OCI-LY7 (cell line): Measurements from ENCODE around the gene RTP2. TPM values are rescaled to one million over a fixed set of nuclear protein-coding genes. Genes with fewer than 3 reads are reported as not detected.
"Not testable (repeated sequence)": the region's sequence is repeated elsewhere in the genome, so short reads cannot be mapped to it uniquely, and the experiment has no call there.

Experiments
- BruUV-seq: library from RNA; stranded (reverse); fragments of 400-500 nt; replicated peaks from 2 replicates; lab custom pipeline; 2021; lab: Mats Ljungman, UMichigan
- CTCF ChIA-PET: fragments of 300-600 bp; sonication (Branson Sonifier 250); formaldehyde crosslinking; loops from one replicate; lab custom pipeline; 2022; ENCODE audit warnings: antibody characterized with exemption; ENCODE audit not compliant: unreplicated experiment; lab: Charles Lee
- POLR2A ChIA-PET: fragments of 300-600 bp; sonication (Branson Sonifier 250); formaldehyde crosslinking; loops from one replicate; lab custom pipeline; 2022; ENCODE audit warnings: antibody characterized with exemption; lab: Charles Lee
- DNase-seq: peaks from one replicate; pipeline ENCODE4 v3.0.0-alpha.2; 2015; ENCODE audit warnings: low spot score
- H2AFZ ChIP-seq: fragments of 200-600 bp; sonication (generic), shearing (Covaris generic); 2 replicates; pipeline ENCODE4 v1.6.1; 2014; ENCODE audit warnings: mild to moderate bottlenecking, antibody characterized with exemption, low read length, moderate library complexity
- H3K27ac ChIP-seq: fragments of 200-600 bp; sonication (generic); 2 replicates; pipeline ENCODE4 v1.5.1; 2014; ENCODE audit warnings: mixed run types, low read depth, mild to moderate bottlenecking, moderate library complexity, low read length, inconsistent platforms; ENCODE audit not compliant: poor library complexity, severe bottlenecking
- H3K36me3 ChIP-seq: fragments of 200-600 bp; sonication (generic); 2 replicates; pipeline ENCODE4 v1.6.1; 2014; ENCODE audit warnings: mild to moderate bottlenecking, antibody characterized with exemption, low read length, moderate library complexity, mixed read lengths; ENCODE audit not compliant: insufficient read depth
- H3K4me1 ChIP-seq: fragments of 200-600 bp; sonication (generic); 2 replicates; pipeline ENCODE4 v1.5.1; 2014; ENCODE audit warnings: mild to moderate bottlenecking, low read length; ENCODE audit not compliant: insufficient read depth, poor library complexity, severe bottlenecking
- H3K4me2 ChIP-seq: fragments of 200-600 bp; sonication (generic); 2 replicates; pipeline ENCODE4 v1.6.1; 2014; ENCODE audit warnings: mild to moderate bottlenecking, low read length
- H3K4me3 ChIP-seq: fragments of 200-600 bp; sonication (generic); 2 replicates; pipeline ENCODE4 v1.5.1; 2014; ENCODE audit warnings: mild to moderate bottlenecking, low read depth, low read length; ENCODE audit not compliant: poor library complexity, severe bottlenecking
- H3K79me2 ChIP-seq: fragments of 200-600 bp; sonication (generic); 2 replicates; pipeline ENCODE4 v1.6.1; 2016; ENCODE audit warnings: low read depth, mild to moderate bottlenecking, low read length, moderate library complexity, mixed read lengths; ENCODE audit not compliant: insufficient read depth
- H3K9me2 ChIP-seq: fragments of 200-600 bp; sonication (generic); 2 replicates; pipeline ENCODE4 v1.6.1; 2016; ENCODE audit warnings: mild to moderate bottlenecking, low read length, mixed read lengths; ENCODE audit not compliant: insufficient read depth
- H3K9me3 ChIP-seq: fragments of 200-600 bp; sonication (generic); 2 replicates; pipeline ENCODE4 v1.6.1; 2014; ENCODE audit warnings: mild to moderate bottlenecking, mixed run types, low read length, mixed read lengths
- H4K20me1 ChIP-seq: fragments of 200-600 bp; sonication (generic); 2 replicates; pipeline ENCODE4 v1.6.1; 2014; ENCODE audit warnings: mild to moderate bottlenecking, antibody characterized with exemption, low read length, moderate library complexity, mixed read lengths; ENCODE audit not compliant: insufficient read depth
- EZH2phosphoT487 ChIP-seq: fragments of 200-600 bp; sonication (generic); IDR thresholded peaks from 2 replicates; pipeline ENCODE4 v1.6.1; 2018; ENCODE audit warnings: low read depth, borderline replicate concordance, mild to moderate bottlenecking, mixed run types, antibody characterized with exemption, low read length, moderate library complexity, mixed read lengths
- intact Hi-C: fragments of 100-400 bp; cut with micrococcal nuclease; formaldehyde crosslinking; loops from one replicate; pipeline ENCODE4 v1.10.0; 2022; ENCODE audit not compliant: unreplicated experiment
- total RNA-seq, 2 experiments: library from RNA; depleted of rRNA in 1 of 2; stranded (reverse); fragments of >200 nt in 1 of 2; shearing (Covaris generic) in 1 of 2; gene quantifications; 2 replicates each; pipeline ENCODE4 v1.2.3, GENCODE V29; 2014 to 2022
- TF ChIP-seq, protein P1 (sequence below): fragments of 200-600 bp; sonication (generic); conservative IDR thresholded peaks from 2 replicates; pipeline ENCODE4 v1.5.1; 2014; ENCODE audit warnings: mild to moderate bottlenecking, antibody characterized with exemption, low read length, moderate library complexity, mixed read lengths

RTP2 gene
- total RNA-seq, 2 experiments from 2014 or later: not detected

DNA sequence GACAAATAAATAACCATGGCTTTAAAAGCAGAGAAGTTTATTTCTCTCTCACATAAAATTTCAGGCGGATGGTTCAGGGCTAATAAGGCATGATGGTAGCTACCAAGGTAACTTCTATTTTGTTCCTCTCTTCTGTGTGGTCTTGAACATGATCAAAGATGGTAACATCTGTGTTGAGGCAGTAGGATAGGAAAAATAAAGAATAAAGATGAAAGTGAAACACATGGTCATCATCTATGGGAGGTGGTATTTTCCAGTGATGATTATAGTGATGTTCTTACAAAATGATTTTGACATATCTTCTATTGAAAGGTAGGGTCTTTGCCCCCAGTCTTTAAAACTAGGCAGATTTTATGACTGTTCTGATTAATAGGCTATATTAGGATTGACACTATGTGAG is 17.9 kb downstream of the RTP2 start:
- ChIA-PET CTCF (no interaction called here), POLR2A (no interaction called here)
- intact Hi-C loops: no loop called here
- H3K36me3 ChIP-seq: no peaks in the 10 kb centered on the region
- H3K9me2 ChIP-seq: no peaks in the 10 kb centered on the region
- H3K4me2 ChIP-seq: no peak overlapping the region
- TF ChIP-seq, protein P1, sequence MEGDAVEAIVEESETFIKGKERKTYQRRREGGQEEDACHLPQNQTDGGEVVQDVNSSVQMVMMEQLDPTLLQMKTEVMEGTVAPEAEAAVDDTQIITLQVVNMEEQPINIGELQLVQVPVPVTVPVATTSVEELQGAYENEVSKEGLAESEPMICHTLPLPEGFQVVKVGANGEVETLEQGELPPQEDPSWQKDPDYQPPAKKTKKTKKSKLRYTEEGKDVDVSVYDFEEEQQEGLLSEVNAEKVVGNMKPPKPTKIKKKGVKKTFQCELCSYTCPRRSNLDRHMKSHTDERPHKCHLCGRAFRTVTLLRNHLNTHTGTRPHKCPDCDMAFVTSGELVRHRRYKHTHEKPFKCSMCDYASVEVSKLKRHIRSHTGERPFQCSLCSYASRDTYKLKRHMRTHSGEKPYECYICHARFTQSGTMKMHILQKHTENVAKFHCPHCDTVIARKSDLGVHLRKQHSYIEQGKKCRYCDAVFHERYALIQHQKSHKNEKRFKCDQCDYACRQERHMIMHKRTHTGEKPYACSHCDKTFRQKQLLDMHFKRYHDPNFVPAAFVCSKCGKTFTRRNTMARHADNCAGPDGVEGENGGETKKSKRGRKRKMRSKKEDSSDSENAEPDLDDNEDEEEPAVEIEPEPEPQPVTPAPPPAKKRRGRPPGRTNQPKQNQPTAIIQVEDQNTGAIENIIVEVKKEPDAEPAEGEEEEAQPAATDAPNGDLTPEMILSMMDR: no peak
- no peak for TF ChIP-seq EZH2phosphoT487
- DNase-seq: no peak
- no peaks in the 10 kb centered on the region for H3K79me2 ChIP-seq
- no peak overlapping the region for H3K4me3 ChIP-seq
- H3K27ac ChIP-seq: no peak overlapping the region
- H3K9me3 ChIP-seq: peaks cover 16% of the 10 kb centered on the region; the same call in 1 of the 2 replicates
- H4K20me1 ChIP-seq: no peaks in the 10 kb centered on the region
- H2AFZ ChIP-seq: no peak overlapping the region
- no peaks in the 10 kb centered on the region for H3K4me1 ChIP-seq
- BruUV-seq: no TSS peak

- CTCF ChIA-PET, H2AFZ ChIP-seq, H3K4me1 ChIP-seq, H3K4me3 ChIP-seq, H3K9me2 ChIP-seq, DNase-seq, intact Hi-C loops, BruUV-seq, H3K36me3 ChIP-seq, H3K27ac ChIP-seq, H4K20me1 ChIP-seq, H3K4me2 ChIP-seq, H3K79me2 ChIP-seq: not testable (repeated sequence)
- H3K9me3 ChIP-seq: peaks cover 14% of the 10 kb centered on the region; the same call in 1 of the 2 replicates
- POLR2A ChIA-PET: interaction anchor here (0.7 kb wide), 3 partner anchors 14 to 1450 kb away, joined by 4 to 7 read pairs (median 4); no protein-coding TSS in a partner anchor
Observed at GRCh38 chr3:187681756-187682155, 20.6 kb downstream of the RTP2 start.

DNA sequence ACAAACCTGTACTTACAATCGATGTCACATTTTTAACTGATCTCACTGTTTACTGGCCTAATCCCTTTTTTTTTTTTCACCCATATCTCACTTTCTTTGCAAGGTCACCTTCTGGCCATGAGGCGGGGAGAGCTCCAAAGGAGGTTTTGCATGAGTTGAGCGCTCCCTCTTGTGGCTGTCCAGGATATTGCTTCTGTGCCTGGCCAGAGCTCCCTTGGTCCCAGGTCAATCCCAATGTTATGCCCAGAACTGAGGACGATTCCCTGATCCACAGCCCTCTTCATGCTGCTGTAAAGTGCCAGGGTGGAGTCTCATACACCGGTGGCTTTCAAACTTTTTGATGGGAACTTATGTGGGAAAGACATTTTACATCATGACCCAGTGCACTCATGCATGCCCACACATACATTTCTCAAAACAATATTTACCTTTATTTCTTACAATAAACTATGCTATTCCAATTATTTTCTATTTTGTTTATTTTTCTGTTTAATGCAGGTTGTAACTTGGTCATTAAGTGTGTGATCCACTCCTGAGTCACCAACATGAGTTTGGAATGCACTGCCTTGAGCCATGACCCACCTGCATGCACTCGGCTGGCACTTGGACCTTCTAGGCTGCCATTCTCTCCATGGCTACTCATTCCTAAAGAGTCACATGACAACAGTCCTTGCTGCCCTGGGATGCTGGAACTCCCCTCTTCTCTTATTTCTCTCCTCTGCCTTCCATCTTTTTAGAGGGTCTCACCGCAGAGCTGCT is 22.5 kb downstream of the RTP2 start:
- POLR2A ChIA-PET: interaction anchor here (0.6 to 1.1 kb wide), 6 partner anchors 12 to 1956 kb away, joined by 3 to 4 read pairs (median 3); no protein-coding TSS in a partner anchor
- H3K9me2 ChIP-seq: no peaks in the 10 kb centered on the region
- no TSS peak for BruUV-seq
- no peak overlapping the region for H3K4me2 ChIP-seq
- H2AFZ ChIP-seq: no peak overlapping the region
- H3K27ac ChIP-seq: no peak overlapping the region
- no peak overlapping the region for H3K4me3 ChIP-seq
- H3K9me3 ChIP-seq: 0 out of 2 replicates have a peak, but pooled peaks cover 2% of the 10 kb centered on the region
- H3K36me3 ChIP-seq: no peaks in the 10 kb centered on the region
- TF ChIP-seq EZH2phosphoT487: no peak
- TF ChIP-seq, protein P1: peak; percentile 94
- no peaks in the 10 kb centered on the region for H3K79me2 ChIP-seq
- CTCF ChIA-PET: interaction anchor here (0.6 to 1.8 kb wide), 6 partner anchors 9 to 360 kb away, joined by 3 to 18 read pairs (median 4); partner anchors contain the start of gene SST
- intact Hi-C loops: loop anchor here (1.0 to 5.0 kb wide), 5 partner anchors 34 to 460 kb away; no protein-coding TSS in a partner anchor
- peak; percentile 72 for DNase-seq
- H3K4me1 ChIP-seq: no peaks in the 10 kb centered on the region
- H4K20me1 ChIP-seq: no peaks in the 10 kb centered on the region
